Mesenchymal stem cell (in vitro differentiated cells and primary cell): Measurements from ENCODE around the gene CDH4.
A peak's percentile ranks its signal among the peaks of the same experiment; 100 is the strongest.

Experiments used
- DNase-seq: peaks from one replicate; pipeline ENCODE4 v3.0.0-alpha.2; 2013
- H2AFZ ChIP-seq: one replicate; pipeline ENCODE4 v1.6.1; 2013; ENCODE audit warnings: low read depth, mild to moderate bottlenecking, control low read depth, inconsistent platforms, low read length, moderate library complexity
- H2AK5ac ChIP-seq: 2 replicates; pipeline ENCODE4 v1.6.1; 2013; ENCODE audit warnings: low read length, moderate library complexity, mild to moderate bottlenecking, inconsistent platforms; ENCODE audit not compliant: severe bottlenecking
- H2BK120ac ChIP-seq: one replicate; pipeline ENCODE4 v1.6.1; 2013; ENCODE audit warnings: low read depth, mild to moderate bottlenecking, inconsistent platforms, low read length, moderate library complexity
- H2BK12ac ChIP-seq, 2 experiments: one replicate each; pipeline ENCODE4 v1.6.1; 2013; ENCODE audit warnings: inconsistent platforms in 2 of 2, low read length in 2 of 2, mild to moderate bottlenecking in 2 of 2, moderate library complexity in 2 of 2, control low read depth in 1 of 2
- H2BK15ac ChIP-seq: one replicate; pipeline ENCODE4 v1.6.1; 2013; ENCODE audit warnings: mild to moderate bottlenecking, low read depth, inconsistent platforms; ENCODE audit not compliant: poor library complexity, severe bottlenecking
- H2BK5ac ChIP-seq: 2 replicates; pipeline ENCODE4 v1.6.1; 2013; ENCODE audit warnings: low read depth, mild to moderate bottlenecking, low read length, control low read depth, inconsistent platforms; ENCODE audit not compliant: poor library complexity, severe bottlenecking
- H3K14ac ChIP-seq, 2 experiments: one replicate each; pipeline ENCODE4 v1.6.1; 2013; ENCODE audit warnings: inconsistent platforms in 2 of 2, low read length in 2 of 2, control low read depth in 1 of 2, mild to moderate bottlenecking in 1 of 2, moderate library complexity in 1 of 2
- H3K18ac ChIP-seq, 2 experiments: one replicate each; pipeline ENCODE4 v1.6.1; 2013; ENCODE audit warnings: inconsistent platforms in 2 of 2, low read length in 2 of 2, control low read depth in 1 of 2, low read depth in 1 of 2, mild to moderate bottlenecking in 1 of 2
- H3K23ac ChIP-seq, 2 experiments: one replicate each; pipeline ENCODE4 v1.6.1; 2013; ENCODE audit warnings: inconsistent platforms in 2 of 2, low read length in 2 of 2, mild to moderate bottlenecking in 2 of 2, moderate library complexity in 2 of 2, control low read depth in 1 of 2
- H3K27ac ChIP-seq: 2 replicates; pipeline ENCODE4 v1.5.1; 2013; ENCODE audit warnings: mild to moderate bottlenecking, moderate library complexity, low read length, control low read depth, inconsistent platforms; ENCODE audit not compliant: poor library complexity, severe bottlenecking
- H3K27me3 ChIP-seq, 2 experiments: 2 replicates each; pipeline versions ENCODE4 v1.6.1 to v1.7.0; 2013; ENCODE audit warnings: low read length in 2 of 2, mild to moderate bottlenecking in 2 of 2, moderate library complexity in 2 of 2, control low read depth in 1 of 2, inconsistent platforms in 1 of 2; ENCODE audit not compliant: control insufficient read depth in 1 of 2, insufficient read depth in 1 of 2
- H3K36me3 ChIP-seq, 2 experiments: 2 replicates each; pipeline versions ENCODE4 v1.6.1 to v1.7.0; 2013; ENCODE audit warnings: low read length in 2 of 2, control low read depth in 1 of 2, inconsistent platforms in 1 of 2, low read depth in 1 of 2, mild to moderate bottlenecking in 1 of 2; ENCODE audit not compliant: insufficient read depth in 2 of 2, control insufficient read depth in 1 of 2
- H3K4ac ChIP-seq, 2 experiments: one replicate each; pipeline ENCODE4 v1.6.1; 2013; ENCODE audit warnings: inconsistent platforms in 2 of 2, low read length in 2 of 2, mild to moderate bottlenecking in 2 of 2, moderate library complexity in 2 of 2, control low read depth in 1 of 2, low read depth in 1 of 2
- H3K4me1 ChIP-seq: 2 replicates; pipeline ENCODE4 v1.6.1; 2013; ENCODE audit warnings: low read depth, low read length, control low read depth; ENCODE audit not compliant: control insufficient read depth, insufficient read depth
- H3K4me2 ChIP-seq: 2 replicates; pipeline ENCODE4 v1.6.1; 2013; ENCODE audit warnings: low read length, mild to moderate bottlenecking, inconsistent platforms; ENCODE audit not compliant: poor library complexity, severe bottlenecking
- H3K4me3 ChIP-seq, 2 experiments: 2 replicates each; pipeline versions ENCODE4 v1.5.1 to v1.7.0; 2013; ENCODE audit warnings: low read length in 2 of 2, mild to moderate bottlenecking in 2 of 2, control low read depth in 1 of 2, low read depth in 1 of 2; ENCODE audit not compliant: insufficient read depth in 1 of 2
- H3K79me1 ChIP-seq: replicated peaks from 2 replicates; pipeline ENCODE4 v1.6.1; 2013; ENCODE audit warnings: mild to moderate bottlenecking, control low read depth, low read length, inconsistent platforms; ENCODE audit not compliant: poor library complexity, severe bottlenecking
- H3K9ac ChIP-seq: 2 replicates; pipeline ENCODE4 v1.7.0; 2013; ENCODE audit warnings: mild to moderate bottlenecking, low read length, moderate library complexity
- H3K9me3 ChIP-seq: 2 replicates; pipeline ENCODE4 v1.7.0; 2013; ENCODE audit warnings: mild to moderate bottlenecking, low read length; ENCODE audit not compliant: control insufficient read depth
- H4K8ac ChIP-seq: one replicate; pipeline ENCODE4 v1.6.1; 2013; ENCODE audit warnings: inconsistent platforms, mild to moderate bottlenecking, low read length, moderate library complexity
- H4K91ac ChIP-seq: one replicate; pipeline ENCODE4 v1.6.1; 2013; ENCODE audit warnings: mild to moderate bottlenecking, low read length, inconsistent platforms
- WGBS: methylation state at CpG from one replicate; pipeline ENCODE4 v1.1.7; 2013; ENCODE audit warnings: mixed read lengths; 5-methylcytosine and 5-hydroxymethylcytosine counted together

CDH4 gene

GRCh38 chr20:61521687-61522420, 269.8 kb downstream of the CDH4 start:
- H2AK5ac ChIP-seq, result no peak overlapping the region
- H2BK15ac ChIP-seq, result no peak overlapping the region
- H3K4me2 ChIP-seq, result no peak overlapping the region
- no peaks in the 10 kb centered on the region for H3K79me1 ChIP-seq
- H3K4ac ChIP-seq, result no peak overlapping the region
- peaks cover 4 to 12% of the 10 kb centered on the region in 2 experiments for H3K27me3 ChIP-seq
- H3K9ac ChIP-seq, result no peak overlapping the region
- H3K4me1 ChIP-seq, result peaks cover 19% of the 10 kb centered on the region
- no peaks in the 10 kb centered on the region for H3K36me3 ChIP-seq
- H2BK120ac ChIP-seq, result no peak overlapping the region
- H4K91ac ChIP-seq, result no peak overlapping the region
- no peak overlapping the region for H3K18ac ChIP-seq
- H3K4me3 ChIP-seq, result no peak overlapping the region
- no peaks in the 10 kb centered on the region for H3K9me3 ChIP-seq
- H2BK5ac ChIP-seq, result no peak overlapping the region
- no peak overlapping the region for H4K8ac ChIP-seq
- no peak overlapping the region for H3K27ac ChIP-seq
- WGBS, result 61% methylated on average over 24 of the region's 25 CpGs
- no peak overlapping the region for H2AFZ ChIP-seq
- peak overlapping the region in 1 of 2 experiments; percentile 67 for H3K14ac ChIP-seq
- peak; percentile 62 for DNase-seq
- no peak overlapping the region for H2BK12ac ChIP-seq
- peak overlapping the region in 1 of 2 experiments; percentile 6 for H3K23ac ChIP-seq

- Histone ChIP-seq H3K79me1 (no peaks in the 10 kb centered on the region), H3K27ac (no peak overlapping the region), H3K27me3 (peaks cover 4 to 7% of the 10 kb centered on the region in 2 experiments), H3K4me2 (no peak overlapping the region), H2AK5ac (no peak overlapping the region), H2BK5ac (no peak overlapping the region), H3K9ac (no peak overlapping the region), H2AFZ (no peak overlapping the region), H3K18ac (peak overlapping the region in 1 of 2 experiments; percentile 42), H3K14ac (no peak overlapping the region), H4K8ac (no peak overlapping the region), H3K4me1 (peaks cover 18% of the 10 kb centered on the region), H2BK15ac (no peak overlapping the region), H3K9me3 (no peaks in the 10 kb centered on the region), H3K4ac (no peak overlapping the region), H3K23ac (no peak overlapping the region), H4K91ac (no peak overlapping the region), H2BK12ac (peak overlapping the region in 1 of 2 experiments; percentile 15), H3K36me3 (no peaks in the 10 kb centered on the region), H3K4me3 (no peak overlapping the region), H2BK120ac (no peak overlapping the region)
- DNase-seq, result no peak
- WGBS, result 98% methylated on average over 24 of the region's 25 CpGs
Measured at GRCh38 chr20:61522498-61523090, 270.5 kb downstream of the CDH4 start.

GRCh38 chr20:61523145-61523544, 271.1 kb downstream of the CDH4 start:
- Histone ChIP-seq H2BK12ac (no peak overlapping the region), H4K91ac (no peak overlapping the region), H3K79me1 (no peaks in the 10 kb centered on the region)

GRCh38 chr20:61524951-61525666, 273.0 kb downstream of the CDH4 start:
- Histone ChIP-seq H3K4ac (no peak overlapping the region), H3K23ac (no peak overlapping the region), H3K14ac (no peak overlapping the region), H3K27ac (no peak overlapping the region), H4K8ac (no peak overlapping the region), H3K79me1 (no peaks in the 10 kb centered on the region), H3K27me3 (peaks cover 4 to 10% of the 10 kb centered on the region in 2 experiments), H2BK5ac (no peak overlapping the region), H2BK12ac (no peak overlapping the region), H3K9ac (no peak overlapping the region), H2AFZ (no peak overlapping the region), H2BK15ac (no peak overlapping the region), H2BK120ac (no peak overlapping the region), H3K4me2 (no peak overlapping the region), H4K91ac (no peak overlapping the region), H3K9me3 (no peaks in the 10 kb centered on the region), H3K18ac (no peak overlapping the region), H2AK5ac (no peak overlapping the region), H3K36me3 (no peaks in the 10 kb centered on the region), H3K4me1 (peaks cover 18% of the 10 kb centered on the region), H3K4me3 (no peak overlapping the region)
- DNase-seq, result no peak
- WGBS, result 78% methylated on average over 12 of the region's 13 CpGs

More at GRCh38 chr20:61523145-61523544, 271.1 kb downstream of the CDH4 start:
- no peak overlapping the region for H2BK15ac ChIP-seq
- WGBS, result 96% methylated on average over 19 of the region's 19 CpGs
- H3K9me3 ChIP-seq, result no peaks in the 10 kb centered on the region
- no peak overlapping the region for H3K4ac ChIP-seq
- H2AFZ ChIP-seq, result no peak overlapping the region
- no peak overlapping the region for H3K4me2 ChIP-seq
- H4K8ac ChIP-seq, result no peak overlapping the region
- DNase-seq, result no peak
- no peak overlapping the region for H2AK5ac ChIP-seq
- peaks cover 18% of the 10 kb centered on the region for H3K4me1 ChIP-seq
- no peak overlapping the region for H3K27ac ChIP-seq
- H3K36me3 ChIP-seq, result no peaks in the 10 kb centered on the region
- no peak overlapping the region for H3K9ac ChIP-seq
- H3K23ac ChIP-seq, result no peak overlapping the region
- H3K4me3 ChIP-seq, result no peak overlapping the region
- H2BK5ac ChIP-seq, result no peak overlapping the region
- peaks cover 4 to 7% of the 10 kb centered on the region in 2 experiments for H3K27me3 ChIP-seq
- H3K14ac ChIP-seq, result no peak overlapping the region
- H2BK120ac ChIP-seq, result no peak overlapping the region
- H3K18ac ChIP-seq, result peak overlapping the region in 1 of 2 experiments; percentile 42
